ENCODE results near the gene BRINP2.

DNA sequence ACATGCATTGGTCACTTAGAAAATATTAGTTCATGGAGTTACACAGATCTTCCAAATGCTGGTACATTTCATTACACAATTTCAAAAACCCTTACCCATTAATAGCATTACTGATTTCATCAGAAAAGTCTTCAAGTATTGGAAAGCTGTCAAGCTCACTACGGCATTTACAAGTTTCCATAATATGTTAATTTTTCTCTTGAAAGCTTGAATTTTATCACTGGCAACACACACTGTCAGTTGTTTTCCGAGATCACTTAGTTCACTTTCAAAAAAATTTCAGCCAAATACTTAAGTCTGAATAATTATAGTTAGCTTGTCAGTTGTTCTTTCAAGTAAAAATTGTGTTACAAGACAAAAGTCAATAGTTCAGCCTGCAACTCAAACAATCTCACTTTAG lies 24.3 kb upstream of the BRINP2 start:
- TF ChIP-seq NR2C2 (CRISPR knock-in tag; IDR thresholded peaks at IDR 0.05) = no peak
- TF ChIP-seq, protein P1, sequence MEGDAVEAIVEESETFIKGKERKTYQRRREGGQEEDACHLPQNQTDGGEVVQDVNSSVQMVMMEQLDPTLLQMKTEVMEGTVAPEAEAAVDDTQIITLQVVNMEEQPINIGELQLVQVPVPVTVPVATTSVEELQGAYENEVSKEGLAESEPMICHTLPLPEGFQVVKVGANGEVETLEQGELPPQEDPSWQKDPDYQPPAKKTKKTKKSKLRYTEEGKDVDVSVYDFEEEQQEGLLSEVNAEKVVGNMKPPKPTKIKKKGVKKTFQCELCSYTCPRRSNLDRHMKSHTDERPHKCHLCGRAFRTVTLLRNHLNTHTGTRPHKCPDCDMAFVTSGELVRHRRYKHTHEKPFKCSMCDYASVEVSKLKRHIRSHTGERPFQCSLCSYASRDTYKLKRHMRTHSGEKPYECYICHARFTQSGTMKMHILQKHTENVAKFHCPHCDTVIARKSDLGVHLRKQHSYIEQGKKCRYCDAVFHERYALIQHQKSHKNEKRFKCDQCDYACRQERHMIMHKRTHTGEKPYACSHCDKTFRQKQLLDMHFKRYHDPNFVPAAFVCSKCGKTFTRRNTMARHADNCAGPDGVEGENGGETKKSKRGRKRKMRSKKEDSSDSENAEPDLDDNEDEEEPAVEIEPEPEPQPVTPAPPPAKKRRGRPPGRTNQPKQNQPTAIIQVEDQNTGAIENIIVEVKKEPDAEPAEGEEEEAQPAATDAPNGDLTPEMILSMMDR (IDR thresholded peaks at IDR 0.05) = no peak
- TF ChIP-seq, protein P2, sequence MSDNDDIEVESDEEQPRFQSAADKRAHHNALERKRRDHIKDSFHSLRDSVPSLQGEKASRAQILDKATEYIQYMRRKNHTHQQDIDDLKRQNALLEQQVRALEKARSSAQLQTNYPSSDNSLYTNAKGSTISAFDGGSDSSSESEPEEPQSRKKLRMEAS (CRISPR knock-in tag; IDR thresholded peaks at IDR 0.05) = no peak
- no peak for TF ChIP-seq CREB1 (CRISPR knock-in tag; IDR thresholded peaks at IDR 0.05)
- TF ChIP-seq, protein P3, sequence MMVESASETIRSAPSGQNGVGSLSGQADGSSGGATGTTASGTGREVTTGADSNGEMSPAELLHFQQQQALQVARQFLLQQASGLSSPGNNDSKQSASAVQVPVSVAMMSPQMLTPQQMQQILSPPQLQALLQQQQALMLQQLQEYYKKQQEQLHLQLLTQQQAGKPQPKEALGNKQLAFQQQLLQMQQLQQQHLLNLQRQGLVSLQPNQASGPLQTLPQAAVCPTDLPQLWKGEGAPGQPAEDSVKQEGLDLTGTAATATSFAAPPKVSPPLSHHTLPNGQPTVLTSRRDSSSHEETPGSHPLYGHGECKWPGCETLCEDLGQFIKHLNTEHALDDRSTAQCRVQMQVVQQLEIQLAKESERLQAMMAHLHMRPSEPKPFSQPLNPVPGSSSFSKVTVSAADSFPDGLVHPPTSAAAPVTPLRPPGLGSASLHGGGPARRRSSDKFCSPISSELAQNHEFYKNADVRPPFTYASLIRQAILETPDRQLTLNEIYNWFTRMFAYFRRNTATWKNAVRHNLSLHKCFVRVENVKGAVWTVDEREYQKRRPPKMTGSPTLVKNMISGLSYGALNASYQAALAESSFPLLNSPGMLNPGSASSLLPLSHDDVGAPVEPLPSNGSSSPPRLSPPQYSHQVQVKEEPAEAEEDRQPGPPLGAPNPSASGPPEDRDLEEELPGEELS (CRISPR knock-in tag; IDR thresholded peaks at IDR 0.05) = no peak
- no peak for TF ChIP-seq ZNF121 (CRISPR knock-in tag; IDR thresholded peaks at IDR 0.05)
- no peak for TF ChIP-seq MXD4 (CRISPR knock-in tag; IDR thresholded peaks at IDR 0.05; ENCODE audit: borderline replicate concordance)
